OCI-LY1 (cell line): Measurements from ENCODE around the gene ATXN7L1.

Experiments
- H2AFZ ChIP-seq: fragments of 200-600 bp; sonication (generic), shearing (Covaris generic); 2 replicates; pipeline ENCODE4 v1.6.0; 2014; ENCODE audit warnings: antibody characterized with exemption, mild to moderate bottlenecking, low read length
- H3F3A ChIP-seq: fragments of 200-600 bp; sonication (generic), shearing (Covaris generic); 2 replicates; pipeline ENCODE4 v1.6.0; 2014; ENCODE audit warnings: mild to moderate bottlenecking, antibody characterized with exemption, low read length, moderate library complexity; ENCODE audit not compliant: insufficient read depth
- H3K27ac ChIP-seq: fragments of 200-600 bp; sonication (generic); 2 replicates; pipeline ENCODE4 v1.5.1; 2014; ENCODE audit warnings: low read length, mixed run types, mild to moderate bottlenecking, low read depth; ENCODE audit not compliant: poor library complexity, severe bottlenecking
- H3K27me3 ChIP-seq: fragments of 200-600 bp; sonication (generic); 2 replicates; pipeline ENCODE4 v1.6.0; 2014; ENCODE audit warnings: antibody characterized with exemption, mild to moderate bottlenecking, low read length, moderate library complexity; ENCODE audit not compliant: insufficient read depth
- H3K36me3 ChIP-seq: fragments of 200-600 bp; sonication (generic); 2 replicates; pipeline ENCODE4 v1.6.1; 2014; ENCODE audit warnings: mild to moderate bottlenecking, antibody characterized with exemption, low read length, moderate library complexity, mixed read lengths; ENCODE audit not compliant: insufficient read depth
- H3K4me1 ChIP-seq: fragments of 200-600 bp; sonication (generic); 2 replicates; pipeline ENCODE4 v1.5.1; 2014; ENCODE audit warnings: mild to moderate bottlenecking, low read length, moderate library complexity; ENCODE audit not compliant: insufficient read depth, severe bottlenecking
- H3K4me2 ChIP-seq: fragments of 200-600 bp; sonication (generic), shearing (Covaris generic); 2 replicates; pipeline ENCODE4 v1.6.1; 2014; ENCODE audit warnings: low read length
- H3K4me3 ChIP-seq: fragments of 200-600 bp; sonication (generic); 2 replicates; pipeline ENCODE4 v1.5.1; 2014; ENCODE audit warnings: low read length, low read depth, mild to moderate bottlenecking, mixed read lengths; ENCODE audit not compliant: poor library complexity, severe bottlenecking
- H3K79me2 ChIP-seq: fragments of 200-600 bp; shearing (Covaris generic); 2 replicates; pipeline ENCODE4 v1.6.1; 2016; ENCODE audit warnings: mixed run types, low read length, mixed read lengths; ENCODE audit not compliant: insufficient read depth
- H3K9ac ChIP-seq: fragments of 200-600 bp; sonication (generic), shearing (Covaris generic); 2 replicates; pipeline ENCODE4 v1.6.1; 2014; ENCODE audit warnings: mild to moderate bottlenecking, low read length, mixed read lengths
- H3K9me2 ChIP-seq: fragments of 200-600 bp; sonication (generic), shearing (Covaris generic); 2 replicates; pipeline ENCODE4 v1.6.1; 2014; ENCODE audit warnings: low read depth, mild to moderate bottlenecking, low read length, mixed read lengths
- H3K9me3 ChIP-seq: fragments of 200-600 bp; shearing (Covaris generic); 2 replicates; pipeline ENCODE4 v1.6.1; 2014; ENCODE audit warnings: low read length, mixed read lengths
- H4K20me1 ChIP-seq: fragments of 200-600 bp; sonication (generic), shearing (Covaris generic); 2 replicates; pipeline ENCODE4 v1.6.0; 2016; ENCODE audit warnings: mild to moderate bottlenecking, low read length; ENCODE audit not compliant: insufficient read depth
- CTCF ChIP-seq: fragments of 200-600 bp; sonication (generic), shearing (Covaris generic); IDR thresholded peaks from 2 replicates; pipeline ENCODE4 v1.5.1; 2017; ENCODE audit warnings: mild to moderate bottlenecking, antibody characterized with exemption, low read length, moderate library complexity, mixed read lengths
- EZH2 ChIP-seq: fragments of 200-600 bp; sonication (generic), shearing (Covaris generic); IDR thresholded peaks from 2 replicates; pipeline ENCODE4 v1.8.0; 2017; ENCODE audit warnings: borderline replicate concordance, mixed run types, mild to moderate bottlenecking, antibody characterized with exemption, low read length, moderate library complexity, mixed read lengths

The ATXN7L1 gene

GRCh38 chr7:105638334-105638733 lies 238.1 kb downstream of the ATXN7L1 start:
- TF ChIP-seq EZH2 (no peak), CTCF (no peak)
- no peak overlapping the region for H3K4me2 ChIP-seq
- H3K9ac ChIP-seq, result no peak overlapping the region
- no peaks in the 10 kb centered on the region for H4K20me1 ChIP-seq
- no peak overlapping the region for H3K4me3 ChIP-seq
- no peaks in the 10 kb centered on the region for H3K36me3 ChIP-seq
- H3K9me3 ChIP-seq, result no peaks in the 10 kb centered on the region
- H3K27me3 ChIP-seq, result peaks cover 20% of the 10 kb centered on the region
- no peak overlapping the region for H2AFZ ChIP-seq
- no peaks in the 10 kb centered on the region for H3F3A ChIP-seq
- H3K79me2 ChIP-seq, result no peaks in the 10 kb centered on the region
- H3K9me2 ChIP-seq, result no peaks in the 10 kb centered on the region
- no peak overlapping the region for H3K27ac ChIP-seq
- no peaks in the 10 kb centered on the region for H3K4me1 ChIP-seq

DNA sequence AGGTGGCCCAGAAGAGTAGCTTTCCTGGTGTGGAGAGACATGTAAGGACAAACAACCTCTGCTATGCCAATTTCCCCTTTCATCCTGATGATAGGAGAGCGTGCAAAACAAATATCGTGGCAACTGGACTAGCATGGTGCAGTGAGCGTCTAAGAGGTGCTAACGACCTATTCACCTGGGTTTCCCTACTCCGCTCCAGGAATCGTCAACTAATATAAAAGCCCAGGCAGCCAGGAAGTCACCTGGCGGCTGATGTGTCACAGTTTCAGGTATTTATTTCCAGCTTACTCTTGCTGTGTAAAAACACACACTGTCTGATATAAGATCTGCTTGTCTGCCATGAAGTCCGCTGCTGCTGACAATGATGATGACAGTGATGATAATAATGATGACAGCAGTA lies 238.6 kb downstream of the ATXN7L1 start:
- no peaks in the 10 kb centered on the region for H3K36me3 ChIP-seq
- H3K9ac ChIP-seq, result no peak overlapping the region
- H4K20me1 ChIP-seq, result no peaks in the 10 kb centered on the region
- no peaks in the 10 kb centered on the region for H3F3A ChIP-seq
- peaks cover 20% of the 10 kb centered on the region for H3K27me3 ChIP-seq
- no peaks in the 10 kb centered on the region for H3K9me3 ChIP-seq
- H3K4me3 ChIP-seq, result no peak overlapping the region
- no peak overlapping the region for H3K27ac ChIP-seq
- H3K4me2 ChIP-seq, result no peak overlapping the region
- no peaks in the 10 kb centered on the region for H3K9me2 ChIP-seq
- H2AFZ ChIP-seq, result no peak overlapping the region
- no peaks in the 10 kb centered on the region for H3K79me2 ChIP-seq
- TF ChIP-seq CTCF (no peak), EZH2 (no peak)
- no peaks in the 10 kb centered on the region for H3K4me1 ChIP-seq

- Histone ChIP-seq H3K9me2 (no peaks in the 10 kb centered on the region), H3K27ac (no peak overlapping the region), H3F3A (no peaks in the 10 kb centered on the region), H3K4me1 (no peaks in the 10 kb centered on the region), H3K9me3 (no peaks in the 10 kb centered on the region), H4K20me1 (no peaks in the 10 kb centered on the region), H3K27me3 (peaks cover 21% of the 10 kb centered on the region), H3K36me3 (no peaks in the 10 kb centered on the region), H2AFZ (no peak overlapping the region), H3K4me2 (no peak overlapping the region), H3K79me2 (no peaks in the 10 kb centered on the region), H3K4me3 (no peak overlapping the region), H3K9ac (no peak overlapping the region)
- TF ChIP-seq EZH2 (no peak), CTCF (no peak)
These were observed 239.4 kb downstream of the ATXN7L1 start for GRCh38 chr7:105636982-105637381.
